Measurements from ENCODE around the gene PURA.

Gene PURA

GRCh38 chr5:140113180-140113698, 670 bp upstream of the PURA start:
- H3K4me3 Mint-ChIP-seq, result peak overlapping the region; percentile 87
- H3K4me1 Mint-ChIP-seq (ENCODE audit: low read depth), result peaks cover 61% of the 10 kb centered on the region
- peaks cover 43% of the 10 kb centered on the region for H3K27me3 Mint-ChIP-seq (ENCODE audit: low read depth)
- DNase-seq (ENCODE audit: low spot score), result no peak
- H3K27ac Mint-ChIP-seq, result peak overlapping the region; percentile 92
- peaks cover 14% of the 10 kb centered on the region for H3K36me3 Mint-ChIP-seq (ENCODE audit: low read depth)
- H3K9me3 Mint-ChIP-seq, result no peaks in the 10 kb centered on the region

- peak; percentile 49 for DNase-seq (ENCODE audit: low spot score)
- peak overlapping the region; percentile 95 for H3K4me3 Mint-ChIP-seq
- peak overlapping the region; percentile 87 for H3K27ac Mint-ChIP-seq
- no peaks in the 10 kb centered on the region for H3K9me3 Mint-ChIP-seq
- H3K4me1 Mint-ChIP-seq (ENCODE audit: low read depth), result peaks cover 55% of the 10 kb centered on the region
- peaks cover 31% of the 10 kb centered on the region for H3K27me3 Mint-ChIP-seq (ENCODE audit: low read depth)
- H3K36me3 Mint-ChIP-seq (ENCODE audit: low read depth), result peaks cover 11% of the 10 kb centered on the region
Observed at GRCh38 chr5:140114341-140115185, 654 bp downstream of the PURA start.

- Mint-ChIP-seq H3K4me1 (ENCODE audit: low read depth) (peaks cover 52% of the 10 kb centered on the region), H3K36me3 (ENCODE audit: low read depth) (peaks cover 11% of the 10 kb centered on the region), H3K27ac (peak overlapping the region; percentile 87), H3K27me3 (ENCODE audit: low read depth) (peaks cover 25% of the 10 kb centered on the region), H3K9me3 (no peaks in the 10 kb centered on the region), H3K4me3 (peak overlapping the region; percentile 95)
- no peak for DNase-seq (ENCODE audit: low spot score)
Observed at GRCh38 chr5:140115186-140115500, 1.2 kb downstream of the PURA start.

- H3K27ac Mint-ChIP-seq, result no peak overlapping the region
- H3K9me3 Mint-ChIP-seq, result no peaks in the 10 kb centered on the region
- peaks cover 11% of the 10 kb centered on the region for H3K36me3 Mint-ChIP-seq (ENCODE audit: low read depth)
- H3K4me3 Mint-ChIP-seq, result peak overlapping the region; percentile 30
- peaks cover 12% of the 10 kb centered on the region for H3K27me3 Mint-ChIP-seq (ENCODE audit: low read depth)
- H3K4me1 Mint-ChIP-seq (ENCODE audit: low read depth), result peaks cover 48% of the 10 kb centered on the region
- no peak for DNase-seq (ENCODE audit: low spot score)
Observed at GRCh38 chr5:140116716-140117115, 2.8 kb downstream of the PURA start.

GRCh38 chr5:140117523-140117922, 3.6 kb downstream of the PURA start:
- Mint-ChIP-seq H3K4me3 (no peak overlapping the region), H3K27ac (no peak overlapping the region), H3K9me3 (no peaks in the 10 kb centered on the region), H3K4me1 (ENCODE audit: low read depth) (peaks cover 41% of the 10 kb centered on the region), H3K27me3 (ENCODE audit: low read depth) (peaks cover 4% of the 10 kb centered on the region), H3K36me3 (ENCODE audit: low read depth) (peaks cover 11% of the 10 kb centered on the region)
- DNase-seq (ENCODE audit: low spot score), result no peak

- H3K27me3 Mint-ChIP-seq (ENCODE audit: low read depth), result no peaks in the 10 kb centered on the region
- no peak for DNase-seq (ENCODE audit: low spot score)
- peaks cover 11% of the 10 kb centered on the region for H3K36me3 Mint-ChIP-seq (ENCODE audit: low read depth)
- H3K27ac Mint-ChIP-seq, result no peak overlapping the region
- H3K9me3 Mint-ChIP-seq, result no peaks in the 10 kb centered on the region
- H3K4me1 Mint-ChIP-seq (ENCODE audit: low read depth), result peaks cover 39% of the 10 kb centered on the region
- no peak overlapping the region for H3K4me3 Mint-ChIP-seq
Observed at GRCh38 chr5:140118302-140118936, 4.5 kb downstream of the PURA start.

GRCh38 chr5:140125637-140126036, 11.7 kb downstream of the PURA start, which contains the start of gene IGIP:
TSS of gene IGIP (plus strand) at chr5:140125937. CDS start at chr5:140128477, 2,540 bp downstream.
- Mint-ChIP-seq H3K4me3 (no peak within 1 kb of the TSS), H3K9me3 (no peaks in the 10 kb centered on the region), H3K27ac (no peak within 1 kb of the TSS), H3K27me3 (ENCODE audit: low read depth) (peaks cover 11% of the 10 kb centered on the region), H3K4me1 (ENCODE audit: low read depth) (peaks cover 9% of the 10 kb centered on the region), H3K36me3 (ENCODE audit: low read depth) (no peaks in the 10 kb centered on the region)
- DNase-seq (ENCODE audit: low spot score), result no peak

GRCh38 chr5:140126315-140127012, 12.6 kb downstream of the PURA start:
- H3K4me1 Mint-ChIP-seq (ENCODE audit: low read depth), result peaks cover 11% of the 10 kb centered on the region
- peaks cover 11% of the 10 kb centered on the region for H3K27me3 Mint-ChIP-seq (ENCODE audit: low read depth)
- no peak overlapping the region for H3K4me3 Mint-ChIP-seq

GRCh38 chr5:140128376-140128775, 14.5 kb downstream of the PURA start:
- Mint-ChIP-seq H3K27me3 (ENCODE audit: low read depth) (peaks cover 11% of the 10 kb centered on the region), H3K4me3 (no peak overlapping the region), H3K36me3 (ENCODE audit: low read depth) (no peaks in the 10 kb centered on the region), H3K9me3 (no peaks in the 10 kb centered on the region), H3K4me1 (ENCODE audit: low read depth) (peaks cover 16% of the 10 kb centered on the region), H3K27ac (no peak overlapping the region)
- no peak for DNase-seq (ENCODE audit: low spot score)

More at GRCh38 chr5:140126315-140127012, 12.6 kb downstream of the PURA start:
- Mint-ChIP-seq H3K36me3 (ENCODE audit: low read depth) (no peaks in the 10 kb centered on the region), H3K9me3 (no peaks in the 10 kb centered on the region), H3K27ac (no peak overlapping the region)
- DNase-seq (ENCODE audit: low spot score), result no peak

GRCh38 chr5:140130949-140131733, 17.2 kb downstream of the PURA start:
- no peak overlapping the region for H3K27ac Mint-ChIP-seq
- peaks cover 17% of the 10 kb centered on the region for H3K4me1 Mint-ChIP-seq (ENCODE audit: low read depth)
- no peak for DNase-seq (ENCODE audit: low spot score)
- H3K27me3 Mint-ChIP-seq (ENCODE audit: low read depth), result peaks cover 6% of the 10 kb centered on the region
- H3K36me3 Mint-ChIP-seq (ENCODE audit: low read depth), result no peaks in the 10 kb centered on the region
- H3K9me3 Mint-ChIP-seq, result no peaks in the 10 kb centered on the region
- H3K4me3 Mint-ChIP-seq, result no peak overlapping the region

GRCh38 chr5:140131967-140132409, 18.1 kb downstream of the PURA start:
- peaks cover 17% of the 10 kb centered on the region for H3K4me1 Mint-ChIP-seq (ENCODE audit: low read depth)
- no peak overlapping the region for H3K4me3 Mint-ChIP-seq
- H3K36me3 Mint-ChIP-seq (ENCODE audit: low read depth), result no peaks in the 10 kb centered on the region
- H3K9me3 Mint-ChIP-seq, result no peaks in the 10 kb centered on the region
- H3K27me3 Mint-ChIP-seq (ENCODE audit: low read depth), result peaks cover 4% of the 10 kb centered on the region
- no peak for DNase-seq (ENCODE audit: low spot score)
- no peak overlapping the region for H3K27ac Mint-ChIP-seq

- Mint-ChIP-seq H3K9me3 (no peaks in the 10 kb centered on the region), H3K4me1 (ENCODE audit: low read depth) (peaks cover 17% of the 10 kb centered on the region), H3K36me3 (ENCODE audit: low read depth) (no peaks in the 10 kb centered on the region), H3K27me3 (ENCODE audit: low read depth) (peaks cover 3% of the 10 kb centered on the region), H3K27ac (no peak overlapping the region), H3K4me3 (no peak overlapping the region)
- no peak for DNase-seq (ENCODE audit: low spot score)
Observed at GRCh38 chr5:140133514-140134167, 19.7 kb downstream of the PURA start.

Data from T-helper 2 cell treated with Interferon-gamma antibody and Interleukin-4, amounts not matched to agents 5 μg/mL and 100 μg/mL, for 36 hours (primary cell).